ENCODE results near the gene FOXP3. TPM values are rescaled to one million over a fixed set of nuclear protein-coding genes. Genes with fewer than 3 reads are reported as not detected.

The FOXP3 gene
- total and polyA plus RNA-seq, 2 of the 8 experiments (the other 6 are each of a cell fraction or from before 2014, with no cell fraction given), result 0.37 to 0.54 TPM

DNA sequence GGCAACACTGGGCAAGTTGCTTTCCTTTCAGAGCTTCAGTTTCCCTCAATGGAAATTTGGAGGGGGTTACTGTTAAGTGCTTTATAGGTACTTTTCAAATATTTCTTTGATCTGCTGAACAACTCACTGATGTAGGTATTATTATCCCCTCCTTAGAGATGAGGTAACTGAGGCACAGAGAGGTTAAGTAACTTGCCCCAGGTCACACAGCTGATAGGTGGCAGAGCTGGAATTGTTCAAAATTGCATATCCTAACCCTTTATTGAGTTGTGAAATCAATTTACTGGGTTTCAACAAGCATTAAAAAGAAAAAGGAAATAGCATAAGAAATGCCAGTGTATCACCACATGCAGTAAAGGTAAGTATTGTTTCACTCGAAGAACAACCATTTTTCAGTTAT, 11.7 kb upstream of the FOXP3 start:
- Histone ChIP-seq H3K9me3 (ENCODE audit: insufficient read depth in 2 of 2, low read depth in 1 of 2, low read length in 1 of 2) (no peaks in the 10 kb centered on the region), H3K23ac (ENCODE audit: insufficient read length) (no peak overlapping the region), H4K20me1 (replicated peaks in 1 of 2; ENCODE audit: control insufficient read depth in 1 of 2, insufficient read depth in 2 of 2, low read length in 2 of 2) (peaks cover 0 to 17% of the 10 kb centered on the region in 2 experiments), H3K18ac (ENCODE audit: extremely low read depth, low read length) (no peak overlapping the region), H3K4ac (replicated peaks; ENCODE audit: insufficient read length, low read depth, low read length) (no peak overlapping the region), H3K27ac (ENCODE audit: low read depth, low read length) (no peak overlapping the region), H2BK12ac (ENCODE audit: low read depth, low read length) (no peak overlapping the region), H3K23me2 (ENCODE audit: low read depth, low read length) (no peaks in the 10 kb centered on the region), H3K27me3 (replicated peaks in 1 of 4; ENCODE audit: control insufficient read depth in 3 of 4, extremely low read depth in 1 of 4, insufficient read depth in 3 of 4, low read length in 3 of 4) (no peaks in the 10 kb centered on the region), H3K56ac (replicated peaks; ENCODE audit: insufficient read length, low read depth, low read length) (no peak overlapping the region), H2AK5ac (ENCODE audit: low read depth, low read length) (no peak overlapping the region), H2AFZ (ENCODE audit: low read length) (no peak overlapping the region), H3K4me2 (ENCODE audit: insufficient read depth in 1 of 2, low read depth in 2 of 2, low read length in 2 of 2) (no peak overlapping the region), H3K4me1 (replicated peaks in 1 of 4; ENCODE audit: control insufficient read depth in 3 of 4, insufficient read depth in 4 of 4, low read length in 3 of 4) (peaks cover 0 to 5% (median 2%) of the 10 kb centered on the region in 4 experiments; a peak in 3 of 7 replicates), H2BK120ac (replicated peaks; ENCODE audit: low read depth, low read length) (no peak overlapping the region), H2BK20ac (ENCODE audit: low read length) (no peak overlapping the region), H3K9ac (replicated peaks in 1 of 4; ENCODE audit: extremely low read depth in 1 of 4, low read depth in 3 of 4, low read length in 3 of 4) (no peak overlapping the region), H3K79me2 (ENCODE audit: control insufficient read depth in 1 of 2, insufficient read depth in 2 of 2, low read length in 2 of 2) (peaks cover 8 to 29% of the 10 kb centered on the region in 2 experiments; a peak in 3 of 4 replicates), H3K79me1 (ENCODE audit: low read depth, low read length) (peaks cover 2% of the 10 kb centered on the region; the same call in 1 of the 2 replicates), H4K91ac (replicated peaks; ENCODE audit: insufficient read length, low read length) (no peak overlapping the region), H3K36me3 (ENCODE audit: control insufficient read depth in 2 of 4, insufficient read depth in 4 of 4, low read length in 3 of 4) (no peaks in the 10 kb centered on the region), H2BK5ac (ENCODE audit: low read depth, low read length) (no peak overlapping the region), H3K14ac (ENCODE audit: insufficient read length) (no peak overlapping the region), H3K4me3 (ENCODE audit: extremely low read depth in 1 of 4, insufficient read depth in 2 of 4, low read depth in 3 of 4, low read length in 4 of 4) (no peak overlapping the region), H4K8ac (ENCODE audit: extremely low read depth, insufficient read depth, low read length) (no peak overlapping the region), H2BK15ac (ENCODE audit: low read length) (no peak overlapping the region), H4K5ac (ENCODE audit: insufficient read length, low read depth, low read length) (no peak overlapping the region)
- TF ChIP-seq EGR1 (IDR thresholded peaks at IDR 0.05; ENCODE audit: borderline replicate concordance, low read depth, low read length), result no peak
- POLR2A ChIA-PET (ENCODE audit: partially characterized antibody), result interaction anchor here (1.0 to 2.4 kb wide), 2 partner anchors 10 to 15 kb away, joined by 3 to 8 read pairs; no protein-coding TSS in a partner anchor
- CTCF ChIA-PET (ENCODE audit: partially characterized antibody), result interaction anchor here (1.5 to 1.8 kb wide), 3 partner anchors 15 to 135 kb away, joined by 3 to 6 read pairs (median 3); no protein-coding TSS in a partner anchor
- 91% methylated on average over 1 of the region's 1 CpG; no CpG with 5 or more reads in 1 of the 2 experiments for WGBS, 2 experiments (ENCODE audit: extremely low coverage in 1 of 2, insufficient coverage in 1 of 2, insufficient read length in 1 of 2, insufficient replicate concordance in 2 of 2, low coverage in 1 of 2, low lambda C conversion rate in 2 of 2, missing lambda C conversion rate in 1 of 2)
- FAIRE-seq (no peak), DNase-seq (ENCODE audit: low read depth in 1 of 2, low spot score in 2 of 2) (no peak)

All from H1 (cell line).